Activated T-cell treated with anti-CD3 and anti-CD28 coated beads for 48 hours (primary cell): ENCODE results near the gene SLIT3.

Experiments
- DNase-seq: peaks from one replicate; pipeline ENCODE4 v3.0.0-alpha.2; 2020; ENCODE audit warnings: low read depth

Gene SLIT3

GRCh38 chr5:169299191-169299662 is 1.7 kb downstream of the SLIT3 start:
- DNase-seq: no peak

GRCh38 chr5:169298193-169298592 is 2.7 kb downstream of the SLIT3 start:
- DNase-seq: no peak

- DNase-seq: no peak
These were observed 4.4 kb downstream of the SLIT3 start for GRCh38 chr5:169296419-169297143.

- DNase-seq: no peak
These were observed 5.6 kb downstream of the SLIT3 start for GRCh38 chr5:169295306-169295705.

- no peak for DNase-seq
These were observed 6.3 kb downstream of the SLIT3 start for GRCh38 chr5:169294621-169295020.

GRCh38 chr5:169291877-169292276 is 9.1 kb downstream of the SLIT3 start:
- DNase-seq: no peak

- DNase-seq: no peak
These were observed 10.0 kb downstream of the SLIT3 start for GRCh38 chr5:169290895-169291294.

GRCh38 chr5:169289520-169289919 is 11.4 kb downstream of the SLIT3 start:
- no peak for DNase-seq

- no peak for DNase-seq
These were observed 12.6 kb downstream of the SLIT3 start for GRCh38 chr5:169288066-169288930.

- no peak for DNase-seq
These were observed 13.4 kb downstream of the SLIT3 start for GRCh38 chr5:169287529-169287928.

- no peak for DNase-seq
These were observed 14.2 kb downstream of the SLIT3 start for GRCh38 chr5:169286572-169287300.

- DNase-seq: no peak
These were observed 17.1 kb downstream of the SLIT3 start for GRCh38 chr5:169283887-169284286.

GRCh38 chr5:169281625-169282024 is 19.3 kb downstream of the SLIT3 start:
- DNase-seq: no peak

GRCh38 chr5:169280696-169281095 is 20.2 kb downstream of the SLIT3 start:
- no peak for DNase-seq

GRCh38 chr5:169280286-169280685 is 20.7 kb downstream of the SLIT3 start:
- no peak for DNase-seq

GRCh38 chr5:169279125-169279524 is 21.8 kb downstream of the SLIT3 start:
- DNase-seq: no peak

GRCh38 chr5:169273881-169274280 is 27.1 kb downstream of the SLIT3 start:
- DNase-seq: no peak

- DNase-seq: no peak
These were observed 27.5 kb downstream of the SLIT3 start for GRCh38 chr5:169273451-169273850.

- DNase-seq: no peak
These were observed 28.1 kb downstream of the SLIT3 start for GRCh38 chr5:169272731-169273427.

- no peak for DNase-seq
These were observed 28.8 kb downstream of the SLIT3 start for GRCh38 chr5:169272111-169272510.

- no peak for DNase-seq
These were observed 30.1 kb downstream of the SLIT3 start for GRCh38 chr5:169270827-169271226.

- DNase-seq: no peak
These were observed 32.9 kb downstream of the SLIT3 start for GRCh38 chr5:169268019-169268418.
